GM12865 (cell line): Measurements from ENCODE around the gene FCN3.

Experiments
- DNase-seq: peaks from one replicate; pipeline ENCODE4 v3.0.0; 2010; ENCODE audit warnings: low read depth
- H3K4me3 ChIP-seq: 2 replicates; pipeline ENCODE4 v1.5.1; 2011; ENCODE audit warnings: mild to moderate bottlenecking, low read depth, low read length, control low read depth
- TF ChIP-seq, protein P1 (sequence below): IDR thresholded peaks from 2 replicates; pipeline ENCODE4 v1.5.1; 2011; ENCODE audit warnings: low read length, control low read depth, low read depth, inconsistent platforms; ENCODE audit not compliant: insufficient read depth; ENCODE audit errors: missing control alignments

The FCN3 gene

GRCh38 chr1:27349784-27350662, 24.6 kb downstream of the FCN3 start:
- TF ChIP-seq, protein P1, sequence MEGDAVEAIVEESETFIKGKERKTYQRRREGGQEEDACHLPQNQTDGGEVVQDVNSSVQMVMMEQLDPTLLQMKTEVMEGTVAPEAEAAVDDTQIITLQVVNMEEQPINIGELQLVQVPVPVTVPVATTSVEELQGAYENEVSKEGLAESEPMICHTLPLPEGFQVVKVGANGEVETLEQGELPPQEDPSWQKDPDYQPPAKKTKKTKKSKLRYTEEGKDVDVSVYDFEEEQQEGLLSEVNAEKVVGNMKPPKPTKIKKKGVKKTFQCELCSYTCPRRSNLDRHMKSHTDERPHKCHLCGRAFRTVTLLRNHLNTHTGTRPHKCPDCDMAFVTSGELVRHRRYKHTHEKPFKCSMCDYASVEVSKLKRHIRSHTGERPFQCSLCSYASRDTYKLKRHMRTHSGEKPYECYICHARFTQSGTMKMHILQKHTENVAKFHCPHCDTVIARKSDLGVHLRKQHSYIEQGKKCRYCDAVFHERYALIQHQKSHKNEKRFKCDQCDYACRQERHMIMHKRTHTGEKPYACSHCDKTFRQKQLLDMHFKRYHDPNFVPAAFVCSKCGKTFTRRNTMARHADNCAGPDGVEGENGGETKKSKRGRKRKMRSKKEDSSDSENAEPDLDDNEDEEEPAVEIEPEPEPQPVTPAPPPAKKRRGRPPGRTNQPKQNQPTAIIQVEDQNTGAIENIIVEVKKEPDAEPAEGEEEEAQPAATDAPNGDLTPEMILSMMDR = no peak
- no peak for DNase-seq
- H3K4me3 ChIP-seq = no peak overlapping the region

DNA sequence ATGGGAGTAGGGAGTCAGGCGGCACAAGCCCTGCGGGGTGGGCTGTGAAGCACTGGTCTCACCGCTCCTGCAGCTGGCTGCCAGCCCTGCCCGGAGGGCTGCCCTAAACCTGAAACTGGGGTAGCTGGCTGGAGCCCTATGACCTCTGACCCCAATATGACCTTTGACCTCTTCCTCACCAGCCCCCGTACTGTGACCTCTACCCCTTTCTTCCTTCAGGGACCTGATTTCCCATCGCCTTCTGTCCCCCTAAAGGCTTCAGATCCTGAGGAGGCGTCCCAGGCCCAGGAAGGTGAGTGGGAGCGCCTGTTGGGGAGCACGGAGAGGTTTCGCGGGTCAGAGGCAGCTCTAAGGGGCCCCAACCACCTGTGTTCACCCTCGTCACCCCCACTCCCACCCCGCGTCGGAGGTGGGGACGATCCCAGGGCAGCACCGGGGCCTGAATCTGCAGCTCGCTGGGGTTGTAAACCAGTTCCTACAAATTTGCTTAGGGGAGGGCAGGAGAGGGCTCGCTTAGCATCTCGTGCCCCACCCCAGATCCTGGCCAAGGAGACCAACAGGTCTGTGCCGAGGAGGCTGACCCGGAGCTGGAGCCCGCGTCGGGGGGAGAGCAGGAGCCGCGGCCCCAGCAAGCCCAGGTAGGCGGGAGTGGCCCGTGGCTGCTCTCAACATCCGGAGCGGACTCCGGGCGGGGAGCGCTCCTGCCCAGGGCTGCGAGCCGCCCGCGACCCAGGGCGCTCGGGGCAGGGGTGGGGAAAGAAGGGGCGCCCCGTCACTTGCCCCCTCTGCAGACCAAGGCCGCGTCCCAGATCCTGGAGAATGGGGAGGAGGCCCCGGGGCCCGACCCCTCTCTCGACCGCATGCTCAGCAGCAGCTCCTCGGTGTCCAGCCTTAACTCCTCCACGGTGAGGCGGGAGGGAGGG, 25.5 kb downstream of the FCN3 start:
- no peak for DNase-seq
- TF ChIP-seq, protein P1 = no peak

DNA sequence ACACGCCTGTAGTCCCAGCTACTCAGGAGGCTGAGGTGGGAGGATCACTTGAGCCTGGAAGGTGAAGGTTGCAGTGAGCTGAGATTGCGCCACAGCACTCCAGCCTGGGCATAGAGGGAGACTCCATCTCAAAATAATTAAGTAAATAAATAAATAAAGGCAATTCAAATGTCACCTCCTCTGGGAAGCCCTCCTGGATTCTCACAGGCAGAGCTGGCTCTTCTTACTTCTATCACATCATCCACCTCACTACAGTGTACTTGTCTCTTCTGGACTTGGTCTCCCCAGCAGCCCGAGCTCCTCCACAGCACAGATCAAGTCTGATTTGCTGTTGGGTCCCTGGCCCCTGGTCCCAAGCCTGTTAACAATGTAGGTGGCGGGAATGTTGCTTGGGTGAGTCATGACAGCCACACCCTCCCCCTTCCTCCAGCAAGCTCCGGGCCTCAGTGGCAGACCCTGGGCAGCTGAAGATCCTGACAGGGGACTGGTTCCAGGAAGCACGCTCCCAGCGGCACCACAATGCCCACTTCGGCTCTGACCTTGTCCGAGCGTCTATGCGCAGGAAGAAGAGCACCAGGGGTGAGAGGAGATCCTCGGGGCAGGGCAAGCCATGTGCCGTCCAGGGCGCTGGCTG, 27.5 kb downstream of the FCN3 start:
- no peak for DNase-seq
- H3K4me3 ChIP-seq = no peak overlapping the region
- TF ChIP-seq, protein P1 = no peak

More for the DNA sequence above, 25.5 kb downstream of the FCN3 start:
- no peak overlapping the region for H3K4me3 ChIP-seq

- no peak overlapping the region for H3K4me3 ChIP-seq
- TF ChIP-seq, protein P1 = no peak
- no peak for DNase-seq
These were observed 28.3 kb downstream of the FCN3 start for GRCh38 chr1:27346357-27346756.

- no peak for DNase-seq
- H3K4me3 ChIP-seq = no peak overlapping the region
- TF ChIP-seq, protein P1 = no peak
These were observed 29.4 kb downstream of the FCN3 start for GRCh38 chr1:27345272-27345671.

- H3K4me3 ChIP-seq = peak overlapping the region; percentile 47
- no peak for DNase-seq
- TF ChIP-seq, protein P1 = no peak
These were observed 31.0 kb downstream of the FCN3 start for GRCh38 chr1:27343639-27344025.
